Measurements from ENCODE around the gene DCAF5.
"Not testable (repeated sequence)": the region's sequence is repeated elsewhere in the genome, so short reads cannot be mapped to it uniquely, and the experiment has no call there.

The DCAF5 gene

GRCh38 chr14:69094481-69094880, 58.4 kb downstream of the DCAF5 start:
- no peak for DNase-seq

- DNase-seq, result peak; percentile 22 to 26
Observed at GRCh38 chr14:69093631-69094421, 59.1 kb downstream of the DCAF5 start.

GRCh38 chr14:69092840-69093422, 60.0 kb downstream of the DCAF5 start:
- DNase-seq, result no peak

- DNase-seq, result no peak
Observed at GRCh38 chr14:69091695-69092094, 61.2 kb downstream of the DCAF5 start.

- no peak for DNase-seq
Observed at GRCh38 chr14:69091006-69091405, 61.9 kb downstream of the DCAF5 start.

- peak; percentile 31 to 32 for DNase-seq
Observed at GRCh38 chr14:69090187-69090789, 62.6 kb downstream of the DCAF5 start.

GRCh38 chr14:69089046-69089445, 63.9 kb downstream of the DCAF5 start:
- no peak for DNase-seq

- DNase-seq, result no peak
Observed at GRCh38 chr14:69088586-69088985, 64.3 kb downstream of the DCAF5 start.

GRCh38 chr14:69087061-69087461, 65.9 kb downstream of the DCAF5 start:
- DNase-seq, result no peak

GRCh38 chr14:69086537-69086936, 66.4 kb downstream of the DCAF5 start:
- DNase-seq, result no peak

- no peak for DNase-seq
Observed at GRCh38 chr14:69084023-69084422, 68.9 kb downstream of the DCAF5 start.

- no peak for DNase-seq
Observed at GRCh38 chr14:69083181-69083580, 69.7 kb downstream of the DCAF5 start.

GRCh38 chr14:69081271-69081670, 71.6 kb downstream of the DCAF5 start:
- DNase-seq, result no peak

- no peak for DNase-seq
Observed at GRCh38 chr14:69079747-69080146, 73.2 kb downstream of the DCAF5 start.

GRCh38 chr14:69079188-69079742, 73.7 kb downstream of the DCAF5 start:
- DNase-seq, result no peak

GRCh38 chr14:69077841-69078240, 75.1 kb downstream of the DCAF5 start:
- DNase-seq, result no peak

- DNase-seq, result not testable (repeated sequence)
Observed at GRCh38 chr14:69077185-69077584, 75.7 kb downstream of the DCAF5 start.

- no peak for DNase-seq
Observed at GRCh38 chr14:69076341-69076740, 76.6 kb downstream of the DCAF5 start.

GRCh38 chr14:69073915-69074314, 79.0 kb downstream of the DCAF5 start:
- peak in 1 of 2 experiments; percentile 6 for DNase-seq

- DNase-seq, result no peak
Observed at GRCh38 chr14:69073429-69073828, 79.5 kb downstream of the DCAF5 start.

GRCh38 chr14:69072584-69072983, 80.3 kb downstream of the DCAF5 start:
- no peak for DNase-seq

GRCh38 chr14:69068744-69069421, 84.0 kb downstream of the DCAF5 start:
- no peak for DNase-seq
